Caco-2 (cell line): Measurements from ENCODE around the gene KMT2A. TPM values are rescaled to one million over a fixed set of nuclear protein-coding genes. Genes with fewer than 3 reads are reported as not detected.

Experiments
- BruUV-seq: library from RNA; stranded (reverse); fragments of 400-500 nt; replicated peaks from 2 replicates; lab custom pipeline; 2021; lab: Mats Ljungman, UMichigan
- CTCF ChIA-PET: fragments of 300-600 bp; sonication (Branson Sonifier 250); formaldehyde crosslinking; loops from one replicate; lab custom pipeline; 2022; ENCODE audit warnings: antibody characterized with exemption; lab: Charles Lee
- POLR2A ChIA-PET: fragments of 300-600 bp; sonication (Branson Sonifier 250); formaldehyde crosslinking; loops from one replicate; lab custom pipeline; 2022; ENCODE audit warnings: antibody characterized with exemption; lab: Charles Lee
- DNase-seq, 2 experiments: peaks; one replicate each; pipeline versions ENCODE4 v3.0.0 to v3.0.0-alpha.2; 2020 to 2022
- H3K27me3 ChIP-seq: replicated peaks from 2 replicates; pipeline ENCODE4 v1.6.0; 2011; ENCODE audit warnings: low read length; ENCODE audit not compliant: control insufficient read depth, insufficient read depth
- H3K36me3 ChIP-seq: 2 replicates; pipeline ENCODE4 v1.5.1; 2011; ENCODE audit warnings: low read length; ENCODE audit not compliant: control insufficient read depth, insufficient read depth
- H3K4me1 ChIP-seq: fragments of 250-450 bp; sonication (Bioruptor Pico); 2 replicates; pipeline ENCODE4 v1.5.1; 2020; ENCODE audit warnings: mild to moderate bottlenecking
- H3K4me3 ChIP-seq: 2 replicates; pipeline ENCODE4 v1.5.1; 2011; ENCODE audit warnings: low read depth, mild to moderate bottlenecking, control low read depth, low read length
- H3K9me3 ChIP-seq: fragments of 250-450 bp; sonication (Bioruptor Pico); 2 replicates; pipeline ENCODE4 v1.5.1; 2020; ENCODE audit warnings: mild to moderate bottlenecking, moderate library complexity
- H3K27ac Mint-ChIP-seq: one replicate; pipeline ENCODE4 v1.8.0; 2022; ENCODE audit warnings: mixed read lengths; ENCODE audit not compliant: unreplicated experiment
- H3K27me3 Mint-ChIP-seq: one replicate; pipeline ENCODE4 v1.8.0; 2022; ENCODE audit warnings: mixed read lengths; ENCODE audit not compliant: insufficient read depth, unreplicated experiment
- H3K36me3 Mint-ChIP-seq: one replicate; pipeline ENCODE4 v1.8.0; 2022; ENCODE audit warnings: mild to moderate bottlenecking, mixed read lengths; ENCODE audit not compliant: insufficient read depth, unreplicated experiment
- H3K4me1 Mint-ChIP-seq: one replicate; pipeline ENCODE4 v1.8.0; 2022; ENCODE audit warnings: low read depth, mixed read lengths; ENCODE audit not compliant: unreplicated experiment
- H3K4me3 Mint-ChIP-seq: one replicate; pipeline ENCODE4 v1.8.0; 2022; ENCODE audit warnings: mild to moderate bottlenecking, moderate library complexity, mixed read lengths; ENCODE audit not compliant: unreplicated experiment
- H3K9me3 Mint-ChIP-seq: one replicate; pipeline ENCODE4 v1.8.0; 2022; ENCODE audit warnings: mixed read lengths; ENCODE audit not compliant: unreplicated experiment
- CTCF ChIP-seq, 2 experiments: fragments of 200-600 bp in 1 of 2; IDR thresholded peaks; 1 replicate in 1 of 2; 2 replicates in 1 of 2; pipeline versions ENCODE4 v1.5.1 to v1.8.0; 2011 to 2022; ENCODE audit warnings: antibody characterized with exemption in 1 of 2, control low read depth in 1 of 2, inconsistent platforms in 1 of 2, low read depth in 1 of 2, low read length in 1 of 2, mild to moderate bottlenecking in 1 of 2, moderate library complexity in 1 of 2; ENCODE audit not compliant: insufficient read depth in 1 of 2, severe bottlenecking in 1 of 2, unreplicated experiment in 1 of 2
- intact Hi-C: fragments of 100-400 bp; cut with micrococcal nuclease; formaldehyde crosslinking; loops from one replicate; pipeline ENCODE4 v1.10.0; 2022; ENCODE audit not compliant: unreplicated experiment
- total RNA-seq: library from RNA; stranded (reverse); gene quantifications from 2 replicates; pipeline ENCODE4 v1.2.3, GENCODE V29; 2022

The KMT2A gene
- total RNA-seq, 1 experiment from 2014 or later, result 93.9 TPM

GRCh38 chr11:118524757-118525470 lies 88.6 kb downstream of the KMT2A start:
- CTCF ChIA-PET, result interaction anchor here (0.6 kb wide), 3 partner anchors 17 to 151 kb away, joined by 3 to 4 read pairs (median 4); no protein-coding TSS in a partner anchor
- Mint-ChIP-seq H3K27me3 (no peaks in the 10 kb centered on the region), H3K27ac (no peak overlapping the region), H3K36me3 (peaks cover 66% of the 10 kb centered on the region), H3K4me1 (peaks cover 14% of the 10 kb centered on the region), H3K4me3 (no peak overlapping the region), H3K9me3 (no peaks in the 10 kb centered on the region)
- H3K4me1 ChIP-seq, result peaks cover 15% of the 10 kb centered on the region
- POLR2A ChIA-PET, result no interaction called here
- DNase-seq, result no peak
- no peak overlapping the region for H3K4me3 ChIP-seq
- TF ChIP-seq CTCF (IDR thresholded peaks at IDR 0.05; ENCODE audit: insufficient read depth in 1 of 2, low read depth in 1 of 2, low read length in 1 of 2, severe bottlenecking in 1 of 2, unreplicated experiment in 1 of 2), result no peak
- BruUV-seq, result no TSS peak
- no peaks in the 10 kb centered on the region for H3K9me3 ChIP-seq
- intact Hi-C loops, result no loop called here
- H3K27me3 ChIP-seq, result no peaks in the 10 kb centered on the region
- peaks cover 4% of the 10 kb centered on the region for H3K36me3 ChIP-seq

GRCh38 chr11:118526688-118527087 lies 90.4 kb downstream of the KMT2A start:
- Histone ChIP-seq H3K4me3 (no peak overlapping the region), H3K36me3 (peaks cover 4% of the 10 kb centered on the region; the same call in 1 of the 2 replicates), H3K27me3 (no peaks in the 10 kb centered on the region), H3K9me3 (no peaks in the 10 kb centered on the region), H3K4me1 (peaks cover 17% of the 10 kb centered on the region)
- peaks cover 19% of the 10 kb centered on the region for H3K4me1 Mint-ChIP-seq
- BruUV-seq, result no TSS peak
- no peak overlapping the region for H3K4me3 Mint-ChIP-seq
- H3K27ac Mint-ChIP-seq, result no peak overlapping the region
- H3K9me3 Mint-ChIP-seq, result no peaks in the 10 kb centered on the region
- no peak for DNase-seq
- no peak for TF ChIP-seq CTCF (IDR thresholded peaks at IDR 0.05; ENCODE audit: insufficient read depth in 1 of 2, low read depth in 1 of 2, low read length in 1 of 2, severe bottlenecking in 1 of 2, unreplicated experiment in 1 of 2)
- intact Hi-C loops, result no loop called here
- ChIA-PET CTCF (interaction anchor here (1.1 kb wide), 1 partner anchor 14 kb away, joined by 3 read pairs; no protein-coding TSS in a partner anchor), POLR2A (interaction anchor here (0.9 kb wide), 1 partner anchor 16 kb away, joined by 4 read pairs; no protein-coding TSS in a partner anchor)
- H3K27me3 Mint-ChIP-seq, result no peaks in the 10 kb centered on the region
- peaks cover 61% of the 10 kb centered on the region for H3K36me3 Mint-ChIP-seq

- ChIA-PET CTCF (interaction anchor here (1.1 kb wide), 1 partner anchor 13 kb away, joined by 3 read pairs; no protein-coding TSS in a partner anchor), POLR2A (interaction anchor here (0.9 kb wide), 1 partner anchor 17 kb away, joined by 4 read pairs; no protein-coding TSS in a partner anchor)
- no peaks in the 10 kb centered on the region for H3K9me3 ChIP-seq
Measured at GRCh38 chr11:118527109-118527508, 90.8 kb downstream of the KMT2A start, which contains the start of gene TTC36. TSS of gene TTC36 (plus strand) at chr11:118527474. CDS start at chr11:118527495, 21 bp downstream.

More at GRCh38 chr11:118527109-118527508, 90.8 kb downstream of the KMT2A start, which contains the start of gene TTC36:
- Mint-ChIP-seq H3K36me3 (peaks cover 57% of the 10 kb centered on the region), H3K4me3 (no peak within 1 kb of the TSS), H3K9me3 (no peaks in the 10 kb centered on the region), H3K4me1 (peaks cover 23% of the 10 kb centered on the region), H3K27me3 (no peaks in the 10 kb centered on the region), H3K27ac (no peak within 1 kb of the TSS)
- peaks cover 22% of the 10 kb centered on the region for H3K4me1 ChIP-seq
- no TSS peak for BruUV-seq
- H3K36me3 ChIP-seq, result 0 out of 2 replicates have a peak, but pooled peaks cover 4% of the 10 kb centered on the region
- intact Hi-C loops, result no loop called here
- no peaks in the 10 kb centered on the region for H3K27me3 ChIP-seq
- TF ChIP-seq CTCF (IDR thresholded peaks at IDR 0.05; ENCODE audit: insufficient read depth in 1 of 2, low read depth in 1 of 2, low read length in 1 of 2, severe bottlenecking in 1 of 2, unreplicated experiment in 1 of 2), result no peak
- no peak for DNase-seq
- H3K4me3 ChIP-seq, result no peak within 1 kb of the TSS
